ENCODE measurements around the gene PCDHA8.
"Not testable (repeated sequence)": the region's sequence is repeated elsewhere in the genome, so short reads cannot be mapped to it uniquely, and the experiment has no call there.

PCDHA8 gene

DNA sequence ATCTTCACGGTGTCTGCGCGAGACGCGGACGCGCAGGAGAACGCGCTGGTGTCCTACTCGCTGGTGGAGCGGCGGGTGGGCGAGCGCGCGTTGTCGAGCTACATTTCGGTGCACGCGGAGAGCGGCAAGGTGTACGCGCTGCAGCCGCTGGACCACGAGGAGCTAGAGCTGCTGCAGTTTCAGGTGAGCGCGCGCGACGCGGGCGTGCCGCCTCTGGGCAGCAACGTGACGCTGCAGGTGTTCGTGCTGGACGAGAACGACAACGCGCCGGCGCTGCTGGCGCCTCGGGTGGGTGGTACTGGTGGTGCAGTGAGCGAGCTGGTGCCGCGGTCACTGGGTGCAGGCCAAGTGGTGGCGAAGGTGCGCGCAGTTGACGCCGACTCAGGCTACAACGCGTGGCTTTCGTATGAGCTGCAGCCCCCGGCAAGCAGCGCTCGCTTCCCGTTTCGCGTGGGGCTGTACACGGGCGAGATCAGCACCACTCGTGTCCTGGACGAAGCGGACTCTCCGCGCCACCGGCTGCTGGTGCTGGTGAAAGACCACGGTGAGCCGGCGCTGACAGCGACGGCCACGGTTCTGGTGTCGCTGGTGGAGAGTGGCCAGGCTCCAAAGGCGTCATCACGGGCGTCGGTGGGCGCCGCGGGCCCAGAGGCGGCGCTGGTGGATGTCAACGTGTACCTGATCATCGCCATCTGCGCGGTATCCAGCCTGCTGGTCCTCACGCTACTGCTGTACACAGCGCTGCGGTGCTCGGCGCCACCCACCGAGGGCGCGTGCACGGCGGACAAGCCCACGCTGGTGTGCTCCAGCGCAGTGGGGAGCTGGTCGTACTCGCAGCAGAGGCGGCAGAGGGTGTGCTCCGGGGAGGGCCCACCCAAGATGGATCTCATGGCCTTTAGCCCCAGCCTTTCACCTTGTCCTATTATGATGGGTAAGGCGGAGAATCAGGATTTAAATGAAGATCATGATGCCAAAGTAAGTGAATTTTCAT lies 11.2 kb upstream of the PCDHA8 start:
- not testable (repeated sequence) for H3K27me3 ChIP-seq (ENCODE audit: control insufficient read depth, insufficient read depth, low read length, poor library complexity, severe bottlenecking); H3K4me1 ChIP-seq (ENCODE audit: control insufficient read depth, insufficient read depth, low read length); H3K27ac ChIP-seq (ENCODE audit: insufficient read depth, low read depth, low read length, poor library complexity, severe bottlenecking); H3K36me3 ChIP-seq (ENCODE audit: control insufficient read depth, insufficient read depth, low read length); H3K9me3 ChIP-seq (ENCODE audit: control insufficient read depth, low read length); H3K4me3 ChIP-seq (ENCODE audit: insufficient read depth, low read depth, low read length)
- WGBS, 2 experiments = 96 to 98% methylated on average over 105 of the region's 106 CpGs

DNA sequence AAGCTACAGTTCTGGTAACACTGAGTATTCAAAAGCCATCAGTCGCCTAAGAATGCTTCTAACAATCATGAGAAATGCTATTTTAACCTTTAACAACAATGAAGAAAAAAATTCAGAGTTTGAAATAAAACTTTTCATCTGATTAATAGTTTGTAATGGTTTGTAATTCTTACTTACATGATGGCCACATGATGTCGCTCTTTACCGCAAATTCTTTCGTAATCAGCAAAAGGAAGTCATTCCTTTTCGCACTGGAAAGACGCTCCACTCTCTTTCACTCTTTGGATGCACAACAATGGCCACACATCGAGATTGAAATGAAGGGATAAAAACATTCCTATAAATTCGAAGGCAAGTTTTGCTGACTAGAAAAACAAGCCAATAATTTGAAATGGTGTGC lies 7.0 kb upstream of the PCDHA8 start, which contains the start of gene PCDHA7:
TSS of gene PCDHA7 (plus strand) at position 277 of the 400 bp plus-strand sequence. CDS start at position 392, 115 bp downstream.
- H3K4me3 ChIP-seq (ENCODE audit: insufficient read depth, low read depth, low read length) = no peak within 1 kb of the TSS
- no peaks in the 10 kb centered on the region for H3K36me3 ChIP-seq (ENCODE audit: control insufficient read depth, insufficient read depth, low read length)
- H3K27me3 ChIP-seq (ENCODE audit: control insufficient read depth, insufficient read depth, low read length, poor library complexity, severe bottlenecking) = no peaks in the 10 kb centered on the region
- H3K27ac ChIP-seq (ENCODE audit: insufficient read depth, low read depth, low read length, poor library complexity, severe bottlenecking) = no peak within 1 kb of the TSS
- no peaks in the 10 kb centered on the region for H3K4me1 ChIP-seq (ENCODE audit: control insufficient read depth, insufficient read depth, low read length)
- H3K9me3 ChIP-seq (ENCODE audit: control insufficient read depth, low read length) = no peaks in the 10 kb centered on the region
- 85 to 88% methylated on average over 7 to 8 of the region's 8 CpGs for WGBS, 2 experiments

DNA sequence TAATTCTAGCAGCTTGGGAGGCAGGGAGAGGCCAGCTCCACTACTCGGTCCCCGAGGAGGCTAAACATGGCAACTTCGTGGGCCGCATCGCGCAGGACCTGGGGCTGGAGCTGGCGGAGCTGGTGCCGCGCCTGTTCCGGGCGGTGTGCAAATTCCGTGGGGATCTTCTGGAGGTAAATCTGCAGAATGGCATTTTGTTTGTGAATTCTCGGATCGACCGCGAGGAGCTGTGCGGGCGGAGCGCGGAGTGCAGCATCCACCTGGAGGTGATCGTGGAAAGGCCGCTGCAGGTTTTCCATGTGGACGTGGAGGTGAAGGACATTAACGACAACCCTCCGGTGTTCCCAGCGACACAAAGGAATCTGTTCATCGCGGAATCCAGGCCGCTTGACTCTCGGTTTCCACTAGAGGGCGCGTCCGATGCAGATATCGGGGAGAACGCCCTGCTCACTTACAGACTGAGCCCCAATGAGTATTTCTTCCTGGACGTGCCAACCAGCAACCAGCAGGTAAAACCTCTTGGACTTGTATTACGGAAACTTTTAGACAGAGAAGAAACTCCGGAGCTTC lies 6.5 kb upstream of the PCDHA8 start:
- 95 to 97% methylated on average over 28 of the region's 38 CpGs for WGBS, 2 experiments
- H3K36me3 ChIP-seq (ENCODE audit: control insufficient read depth, insufficient read depth, low read length); H3K4me3 ChIP-seq (ENCODE audit: insufficient read depth, low read depth, low read length); H3K27ac ChIP-seq (ENCODE audit: insufficient read depth, low read depth, low read length, poor library complexity, severe bottlenecking); H3K27me3 ChIP-seq (ENCODE audit: control insufficient read depth, insufficient read depth, low read length, poor library complexity, severe bottlenecking); H3K9me3 ChIP-seq (ENCODE audit: control insufficient read depth, low read length); H3K4me1 ChIP-seq (ENCODE audit: control insufficient read depth, insufficient read depth, low read length): not testable (repeated sequence)

DNA sequence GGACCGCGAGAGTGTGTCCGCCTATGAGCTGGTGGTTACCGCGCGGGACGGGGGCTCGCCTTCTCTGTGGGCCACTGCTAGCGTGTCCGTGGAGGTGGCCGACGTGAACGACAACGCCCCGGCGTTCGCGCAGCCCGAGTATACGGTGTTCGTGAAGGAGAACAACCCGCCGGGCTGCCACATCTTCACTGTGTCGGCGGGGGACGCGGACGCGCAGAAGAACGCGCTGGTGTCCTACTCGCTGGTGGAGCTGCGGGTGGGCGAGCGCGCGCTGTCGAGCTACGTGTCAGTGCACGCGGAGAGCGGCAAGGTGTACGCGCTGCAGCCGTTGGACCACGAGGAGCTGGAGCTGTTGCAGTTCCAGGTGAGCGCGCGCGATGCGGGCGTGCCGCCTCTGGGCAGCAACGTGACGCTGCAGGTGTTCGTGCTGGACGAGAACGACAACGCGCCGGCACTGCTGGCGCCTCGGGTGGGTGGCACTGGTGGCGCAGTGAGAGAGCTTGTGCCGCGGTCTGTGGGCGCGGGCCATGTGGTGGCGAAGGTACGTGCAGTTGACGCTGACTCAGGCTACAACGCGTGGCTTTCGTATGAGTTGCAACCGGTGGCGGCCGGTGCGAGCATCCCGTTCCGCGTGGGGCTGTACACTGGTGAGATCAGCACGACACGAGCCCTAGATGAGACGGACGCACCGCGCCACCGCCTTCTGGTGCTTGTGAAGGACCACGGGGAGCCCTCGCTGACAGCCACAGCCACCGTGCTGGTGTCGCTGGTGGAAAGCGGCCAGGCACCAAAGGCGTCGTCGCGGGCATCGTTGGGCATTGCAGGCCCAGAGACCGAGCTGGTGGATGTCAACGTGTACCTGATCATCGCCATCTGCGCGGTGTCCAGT lies 5.1 kb upstream of the PCDHA8 start:
- WGBS, 2 experiments = 97% methylated on average over 103 of the region's 103 CpGs

DNA sequence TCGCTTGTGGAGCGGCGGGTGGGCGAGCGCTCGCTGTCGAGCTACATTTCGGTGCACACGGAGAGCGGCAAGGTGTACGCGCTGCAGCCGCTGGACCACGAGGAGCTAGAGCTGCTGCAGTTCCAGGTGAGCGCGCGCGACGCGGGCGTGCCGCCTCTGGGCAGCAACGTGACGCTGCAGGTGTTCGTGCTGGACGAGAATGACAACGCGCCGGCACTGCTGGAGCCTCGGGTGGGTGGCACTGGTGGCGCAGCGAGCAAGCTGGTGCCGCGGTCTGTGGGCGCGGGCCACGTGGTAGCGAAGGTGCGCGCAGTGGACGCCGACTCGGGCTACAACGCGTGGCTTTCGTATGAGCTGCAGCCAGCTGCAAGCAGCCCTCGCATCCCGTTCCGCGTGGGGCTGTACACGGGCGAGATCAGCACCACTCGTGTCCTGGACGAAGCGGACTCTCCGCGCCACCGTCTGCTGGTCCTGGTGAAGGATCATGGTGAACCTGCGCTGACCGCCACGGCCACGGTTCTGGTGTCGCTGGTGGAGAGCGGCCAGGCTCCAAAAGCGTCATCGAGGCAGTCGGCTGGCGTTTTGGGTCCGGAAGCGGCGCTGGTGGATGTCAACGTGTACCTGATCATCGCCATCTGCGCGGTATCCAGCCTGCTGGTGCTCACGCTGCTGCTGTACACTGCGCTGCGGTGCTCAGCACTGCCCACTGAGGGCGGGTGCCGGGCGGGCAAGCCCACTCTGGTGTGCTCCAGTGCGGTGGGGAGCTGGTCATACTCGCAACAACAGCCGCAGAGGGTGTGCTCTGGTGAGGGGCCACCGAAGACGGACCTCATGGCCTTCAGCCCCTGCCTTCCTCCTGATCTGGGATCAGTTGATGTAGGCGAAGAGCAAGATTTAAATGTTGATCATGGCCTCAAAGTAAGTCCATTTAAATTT lies 2.1 kb downstream of the PCDHA8 start:
- Histone ChIP-seq H3K27ac (ENCODE audit: insufficient read depth, low read depth, low read length, poor library complexity, severe bottlenecking) (no peak overlapping the region), H3K36me3 (ENCODE audit: control insufficient read depth, insufficient read depth, low read length) (no peaks in the 10 kb centered on the region), H3K9me3 (ENCODE audit: control insufficient read depth, low read length) (peaks cover 2% of the 10 kb centered on the region), H3K27me3 (ENCODE audit: control insufficient read depth, insufficient read depth, low read length, poor library complexity, severe bottlenecking) (no peaks in the 10 kb centered on the region), H3K4me1 (ENCODE audit: control insufficient read depth, insufficient read depth, low read length) (no peaks in the 10 kb centered on the region), H3K4me3 (ENCODE audit: insufficient read depth, low read depth, low read length) (no peak overlapping the region)
- 96 to 97% methylated on average over 86 to 87 of the region's 87 CpGs for WGBS, 2 experiments

More for the DNA sequence above, 5.1 kb upstream of the PCDHA8 start:
- Histone ChIP-seq H3K4me3 (ENCODE audit: insufficient read depth, low read depth, low read length) (no peak overlapping the region), H3K4me1 (ENCODE audit: control insufficient read depth, insufficient read depth, low read length) (no peaks in the 10 kb centered on the region), H3K27me3 (ENCODE audit: control insufficient read depth, insufficient read depth, low read length, poor library complexity, severe bottlenecking) (no peaks in the 10 kb centered on the region), H3K9me3 (ENCODE audit: control insufficient read depth, low read length) (no peaks in the 10 kb centered on the region), H3K27ac (ENCODE audit: insufficient read depth, low read depth, low read length, poor library complexity, severe bottlenecking) (no peak overlapping the region), H3K36me3 (ENCODE audit: control insufficient read depth, insufficient read depth, low read length) (no peaks in the 10 kb centered on the region)

DNA sequence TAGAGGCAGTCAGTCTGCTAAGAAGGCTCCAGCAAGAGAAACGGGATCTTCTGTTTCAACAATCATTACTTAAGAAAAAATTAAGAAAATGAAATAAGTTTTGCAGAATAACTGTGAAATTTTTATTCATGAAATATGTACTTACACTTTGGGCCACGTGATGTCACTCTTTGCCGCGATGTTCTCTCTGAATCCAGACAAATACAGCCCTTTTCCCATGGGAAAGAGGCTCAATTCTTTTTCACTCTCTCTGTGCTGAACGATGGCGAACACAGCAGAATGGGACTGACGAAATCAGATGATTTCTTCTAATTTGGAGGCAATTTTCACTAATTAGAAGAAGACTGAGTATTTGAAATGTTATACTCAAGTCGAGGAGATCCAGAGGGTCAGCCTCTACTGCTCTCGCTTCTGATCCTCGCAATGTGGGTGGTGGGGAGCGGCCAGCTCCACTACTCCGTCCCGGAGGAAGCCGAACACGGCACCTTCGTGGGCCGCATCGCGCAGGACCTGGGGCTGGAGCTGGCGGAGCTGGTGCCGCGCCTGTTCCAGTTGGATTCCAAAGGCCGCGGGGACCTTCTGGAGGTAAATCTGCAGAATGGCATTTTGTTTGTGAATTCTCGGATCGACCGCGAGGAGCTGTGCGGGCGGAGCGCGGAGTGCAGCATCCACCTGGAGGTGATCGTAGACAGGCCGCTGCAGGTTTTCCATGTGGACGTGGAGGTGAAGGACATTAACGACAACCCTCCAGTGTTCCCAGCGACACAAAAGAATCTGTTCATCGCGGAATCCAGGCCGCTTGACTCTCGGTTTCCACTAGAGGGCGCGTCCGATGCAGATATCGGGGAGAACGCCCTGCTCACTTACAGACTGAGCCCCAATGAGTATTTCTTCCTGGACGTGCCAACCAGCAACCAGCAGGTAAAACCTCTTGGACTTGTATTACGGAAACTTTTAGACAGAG lies 7.4 kb downstream of the PCDHA8 start, which contains the start of gene PCDHA9:
TSS of gene PCDHA9 (plus strand) at position 244 of the 964 bp plus-strand sequence. CDS start at position 358, 114 bp downstream.
- not testable (repeated sequence) for H3K27me3 ChIP-seq (ENCODE audit: control insufficient read depth, insufficient read depth, low read length, poor library complexity, severe bottlenecking); H3K27ac ChIP-seq (ENCODE audit: insufficient read depth, low read depth, low read length, poor library complexity, severe bottlenecking); H3K36me3 ChIP-seq (ENCODE audit: control insufficient read depth, insufficient read depth, low read length); H3K9me3 ChIP-seq (ENCODE audit: control insufficient read depth, low read length); H3K4me1 ChIP-seq (ENCODE audit: control insufficient read depth, insufficient read depth, low read length); H3K4me3 ChIP-seq (ENCODE audit: insufficient read depth, low read depth, low read length)
- WGBS, 2 experiments = 87 to 95% methylated on average over 38 to 39 of the region's 48 CpGs

DNA sequence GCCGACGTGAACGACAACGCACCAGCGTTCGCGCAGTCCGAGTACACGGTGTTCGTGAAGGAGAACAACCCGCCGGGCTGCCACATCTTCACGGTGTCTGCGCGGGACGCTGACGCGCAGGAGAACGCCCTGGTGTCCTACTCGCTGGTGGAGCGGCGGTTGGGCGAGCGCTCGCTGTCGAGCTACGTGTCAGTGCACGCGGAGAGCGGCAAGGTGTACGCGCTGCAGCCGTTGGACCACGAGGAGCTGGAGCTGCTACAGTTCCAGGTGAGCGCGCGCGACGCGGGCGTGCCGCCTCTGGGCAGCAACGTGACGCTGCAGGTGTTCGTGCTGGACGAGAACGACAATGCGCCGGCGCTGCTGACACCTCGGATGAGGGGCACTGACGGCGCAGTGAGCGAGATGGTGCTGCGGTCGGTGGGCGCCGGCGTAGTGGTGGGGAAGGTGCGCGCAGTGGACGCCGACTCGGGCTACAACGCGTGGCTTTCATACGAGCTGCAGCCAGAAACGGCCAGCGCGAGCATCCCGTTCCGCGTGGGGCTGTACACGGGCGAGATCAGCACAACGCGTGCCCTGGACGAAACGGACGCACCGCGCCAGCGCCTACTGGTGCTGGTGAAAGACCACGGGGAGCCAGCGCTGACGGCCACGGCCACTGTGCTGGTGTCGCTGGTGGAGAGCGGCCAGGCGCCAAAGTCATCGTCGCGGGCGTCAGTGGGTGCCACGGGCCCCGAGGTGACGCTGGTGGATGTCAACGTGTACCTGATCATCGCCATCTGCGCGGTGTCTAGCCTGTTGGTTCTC lies 9.0 kb downstream of the PCDHA8 start:
- H3K9me3 ChIP-seq (ENCODE audit: control insufficient read depth, low read length); H3K27me3 ChIP-seq (ENCODE audit: control insufficient read depth, insufficient read depth, low read length, poor library complexity, severe bottlenecking); H3K4me1 ChIP-seq (ENCODE audit: control insufficient read depth, insufficient read depth, low read length); H3K4me3 ChIP-seq (ENCODE audit: insufficient read depth, low read depth, low read length); H3K36me3 ChIP-seq (ENCODE audit: control insufficient read depth, insufficient read depth, low read length); H3K27ac ChIP-seq (ENCODE audit: insufficient read depth, low read depth, low read length, poor library complexity, severe bottlenecking): not testable (repeated sequence)
- 97% methylated on average over 101 of the region's 101 CpGs for WGBS, 2 experiments

Data from ectodermal cell (in vitro differentiated cells).